AG10803 (cell line): ENCODE results near the gene CLEC2B.

Experiments
- DNase-seq: peaks from one replicate; pipeline ENCODE4 v3.0.0; 2010; ENCODE audit warnings: low read depth
- H3K4me3 ChIP-seq: 2 replicates; pipeline ENCODE4 v1.5.1; 2011; ENCODE audit warnings: mild to moderate bottlenecking, low read length, control low read depth
- CTCF ChIP-seq: conservative IDR thresholded peaks from 2 replicates; pipeline ENCODE4 v1.5.1; 2011; ENCODE audit warnings: mild to moderate bottlenecking, low read length, control low read depth, inconsistent platforms

Gene CLEC2B

GRCh38 chr12:9856894-9857293, 12.3 kb downstream of the CLEC2B start:
- no peak for TF ChIP-seq CTCF
- H3K4me3 ChIP-seq: no peak overlapping the region
- no peak for DNase-seq

GRCh38 chr12:9856151-9856550, 13.0 kb downstream of the CLEC2B start:
- no peak overlapping the region for H3K4me3 ChIP-seq
- no peak for TF ChIP-seq CTCF
- no peak for DNase-seq

- TF ChIP-seq CTCF: no peak
- no peak for DNase-seq
- no peak overlapping the region for H3K4me3 ChIP-seq
These were observed 17.2 kb downstream of the CLEC2B start for GRCh38 chr12:9851927-9852326.

GRCh38 chr12:9851050-9851449, 18.1 kb downstream of the CLEC2B start:
- no peak for DNase-seq
- TF ChIP-seq CTCF: no peak
- no peak overlapping the region for H3K4me3 ChIP-seq

- no peak for DNase-seq
- H3K4me3 ChIP-seq: no peak overlapping the region
- TF ChIP-seq CTCF: no peak
These were observed 20.3 kb downstream of the CLEC2B start for GRCh38 chr12:9848899-9849298.

- DNase-seq: no peak
- TF ChIP-seq CTCF: no peak
- no peak overlapping the region for H3K4me3 ChIP-seq
These were observed 25.7 kb downstream of the CLEC2B start for GRCh38 chr12:9843407-9843806.

GRCh38 chr12:9831720-9832119, 37.4 kb downstream of the CLEC2B start:
- TF ChIP-seq CTCF: no peak
- no peak for DNase-seq

More at GRCh38 chr12:9831720-9832119, 37.4 kb downstream of the CLEC2B start:
- no peak overlapping the region for H3K4me3 ChIP-seq
